Measurements from ENCODE around the gene GSG1L2.

The GSG1L2 gene

DNA sequence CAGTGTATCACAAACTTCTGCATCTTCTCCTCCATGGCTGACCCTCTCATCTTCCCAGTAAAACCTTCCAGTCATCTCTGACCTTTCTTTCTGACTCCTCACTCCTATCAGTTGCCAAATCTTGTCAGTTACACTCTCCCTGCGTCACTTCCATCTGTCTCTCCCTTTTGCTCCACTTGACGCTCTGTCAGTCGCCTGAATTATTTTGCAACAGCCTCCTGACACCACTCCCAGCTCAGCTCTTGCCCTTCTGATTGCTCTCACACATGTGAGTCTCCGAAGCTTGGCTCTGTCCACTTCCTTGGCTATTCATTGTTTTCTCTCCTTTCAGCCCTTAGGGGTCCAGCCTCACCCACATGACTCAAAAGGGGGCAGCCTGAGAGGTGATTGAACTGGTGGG is 58.2 kb downstream of the GSG1L2 start:
- no peak for TF ChIP-seq CTCF (IDR thresholded peaks at IDR 0.05; ENCODE audit: low read depth, low read length)
- no peak for DNase-seq (ENCODE audit: low read depth in 2 of 2)
- no peak overlapping the region for H3K4me3 ChIP-seq (replicated peaks in 1 of 2; ENCODE audit: low read depth in 2 of 2, low read length in 2 of 2)

GRCh38 chr17:9760266-9760665 is 61.6 kb downstream of the GSG1L2 start:
- no peak for DNase-seq (ENCODE audit: low read depth in 2 of 2)
- TF ChIP-seq CTCF (IDR thresholded peaks at IDR 0.05; ENCODE audit: low read depth, low read length), result no peak

GRCh38 chr17:9755083-9755482 is 66.8 kb downstream of the GSG1L2 start:
- H3K4me3 ChIP-seq (replicated peaks in 1 of 2; ENCODE audit: low read depth in 2 of 2, low read length in 2 of 2), result no peak overlapping the region
- TF ChIP-seq CTCF (IDR thresholded peaks at IDR 0.05; ENCODE audit: low read depth, low read length), result no peak
- no peak for DNase-seq (ENCODE audit: low read depth in 2 of 2)

More at GRCh38 chr17:9760266-9760665, 61.6 kb downstream of the GSG1L2 start:
- no peak overlapping the region for H3K4me3 ChIP-seq (replicated peaks in 1 of 2; ENCODE audit: low read depth in 2 of 2, low read length in 2 of 2)
